ENCODE results near the gene COPRS.
A peak's percentile ranks its signal among the peaks of the same experiment; 100 is the strongest.

- TF ChIP-seq POLR2AphosphoS5 (IDR thresholded peaks at IDR 0.05) (no peak), CTCF (IDR thresholded peaks at IDR 0.05) (peak in 6 of 7 experiments; percentile 77 to 99 (median 96))
Observed at GRCh38 chr17:31842195-31843069, 16.6 kb downstream of the COPRS start.

All from stomach (tissue), 4 donors.